Measurements from ENCODE around the gene UBE4A. TPM values are rescaled to one million over a fixed set of nuclear protein-coding genes. Genes with fewer than 3 reads are reported as not detected.

UBE4A gene
- total RNA-seq, 1 donor from 2014 or later: 45.0 TPM

DNA sequence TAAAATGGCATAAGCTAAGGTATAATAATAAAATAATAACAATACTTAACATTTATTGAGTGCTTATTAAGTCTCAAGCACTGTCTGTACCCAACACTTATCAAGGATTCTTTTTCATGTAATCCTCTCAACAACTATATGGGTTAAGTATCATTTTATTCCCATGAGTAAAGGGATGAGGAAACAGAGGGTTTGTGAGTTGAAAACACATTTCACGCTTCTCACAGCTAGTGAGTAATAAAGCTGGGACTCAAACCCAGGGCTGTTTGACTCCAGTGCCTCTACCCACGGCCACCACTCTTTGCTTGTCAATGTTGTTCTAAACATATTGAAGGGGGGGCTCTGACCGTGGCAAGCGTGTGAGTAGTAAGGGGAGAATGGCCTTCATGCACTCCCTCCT is 46.2 kb upstream of the UBE4A start:
- H3K36me3 ChIP-seq (ENCODE audit: control insufficient read depth, insufficient read depth, low read length): no peaks in the 10 kb centered on the region
- peaks cover 4% of the 10 kb centered on the region for H3K27me3 ChIP-seq (ENCODE audit: control insufficient read depth, insufficient read depth, low read length)
- no peak overlapping the region for H3K4me3 ChIP-seq (ENCODE audit: low read depth, low read length)
- no peak for DNase-seq (ENCODE audit: low read depth)
- TF ChIP-seq, protein P1, sequence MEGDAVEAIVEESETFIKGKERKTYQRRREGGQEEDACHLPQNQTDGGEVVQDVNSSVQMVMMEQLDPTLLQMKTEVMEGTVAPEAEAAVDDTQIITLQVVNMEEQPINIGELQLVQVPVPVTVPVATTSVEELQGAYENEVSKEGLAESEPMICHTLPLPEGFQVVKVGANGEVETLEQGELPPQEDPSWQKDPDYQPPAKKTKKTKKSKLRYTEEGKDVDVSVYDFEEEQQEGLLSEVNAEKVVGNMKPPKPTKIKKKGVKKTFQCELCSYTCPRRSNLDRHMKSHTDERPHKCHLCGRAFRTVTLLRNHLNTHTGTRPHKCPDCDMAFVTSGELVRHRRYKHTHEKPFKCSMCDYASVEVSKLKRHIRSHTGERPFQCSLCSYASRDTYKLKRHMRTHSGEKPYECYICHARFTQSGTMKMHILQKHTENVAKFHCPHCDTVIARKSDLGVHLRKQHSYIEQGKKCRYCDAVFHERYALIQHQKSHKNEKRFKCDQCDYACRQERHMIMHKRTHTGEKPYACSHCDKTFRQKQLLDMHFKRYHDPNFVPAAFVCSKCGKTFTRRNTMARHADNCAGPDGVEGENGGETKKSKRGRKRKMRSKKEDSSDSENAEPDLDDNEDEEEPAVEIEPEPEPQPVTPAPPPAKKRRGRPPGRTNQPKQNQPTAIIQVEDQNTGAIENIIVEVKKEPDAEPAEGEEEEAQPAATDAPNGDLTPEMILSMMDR (IDR thresholded peaks at IDR 0.05; ENCODE audit: insufficient read depth, low read length, poor library complexity, severe bottlenecking): no peak

GRCh38 chr11:118314988-118315411 is 44.4 kb upstream of the UBE4A start:
- H3K36me3 ChIP-seq (ENCODE audit: control insufficient read depth, insufficient read depth, low read length): no peaks in the 10 kb centered on the region
- TF ChIP-seq, protein P1 (IDR thresholded peaks at IDR 0.05; ENCODE audit: insufficient read depth, low read length, poor library complexity, severe bottlenecking): no peak
- no peak overlapping the region for H3K4me3 ChIP-seq (ENCODE audit: low read depth, low read length)
- peaks cover 4% of the 10 kb centered on the region for H3K27me3 ChIP-seq (ENCODE audit: control insufficient read depth, insufficient read depth, low read length)
- no peak for DNase-seq (ENCODE audit: low read depth)

DNA sequence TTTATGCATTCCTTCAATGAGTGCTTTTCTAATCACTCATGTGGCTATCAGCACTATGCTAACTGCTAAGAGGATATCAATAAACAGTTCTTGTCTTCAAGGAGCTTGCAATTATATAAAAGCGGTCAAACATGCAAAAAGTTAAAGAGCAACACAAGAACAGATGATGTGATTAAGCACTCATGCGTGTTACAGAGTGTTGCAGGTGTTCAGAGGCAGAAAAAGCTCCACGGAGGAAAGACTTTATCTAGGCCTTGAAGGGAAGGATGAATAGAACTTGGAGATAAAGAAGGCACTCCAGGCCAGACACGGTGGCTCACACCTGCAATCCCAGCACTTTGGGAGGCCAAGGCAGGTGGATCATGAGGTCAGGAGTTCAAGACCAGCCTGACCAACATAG is 41.3 kb upstream of the UBE4A start:
- TF ChIP-seq, protein P1 (IDR thresholded peaks at IDR 0.05; ENCODE audit: insufficient read depth, low read length, poor library complexity, severe bottlenecking): no peak
- DNase-seq (ENCODE audit: low read depth): no peak
- Histone ChIP-seq H3K4me3 (ENCODE audit: low read depth, low read length) (no peak overlapping the region), H3K27me3 (ENCODE audit: control insufficient read depth, insufficient read depth, low read length) (peaks cover 4% of the 10 kb centered on the region), H3K36me3 (ENCODE audit: control insufficient read depth, insufficient read depth, low read length) (no peaks in the 10 kb centered on the region)

GRCh38 chr11:118318581-118319336 is 40.6 kb upstream of the UBE4A start:
- Histone ChIP-seq H3K27me3 (ENCODE audit: control insufficient read depth, insufficient read depth, low read length) (peaks cover 3% of the 10 kb centered on the region), H3K4me3 (ENCODE audit: low read depth, low read length) (no peak overlapping the region), H3K36me3 (ENCODE audit: control insufficient read depth, insufficient read depth, low read length) (no peaks in the 10 kb centered on the region)
- DNase-seq (ENCODE audit: low read depth): no peak
- TF ChIP-seq, protein P1 (IDR thresholded peaks at IDR 0.05; ENCODE audit: insufficient read depth, low read length, poor library complexity, severe bottlenecking): no peak

DNA sequence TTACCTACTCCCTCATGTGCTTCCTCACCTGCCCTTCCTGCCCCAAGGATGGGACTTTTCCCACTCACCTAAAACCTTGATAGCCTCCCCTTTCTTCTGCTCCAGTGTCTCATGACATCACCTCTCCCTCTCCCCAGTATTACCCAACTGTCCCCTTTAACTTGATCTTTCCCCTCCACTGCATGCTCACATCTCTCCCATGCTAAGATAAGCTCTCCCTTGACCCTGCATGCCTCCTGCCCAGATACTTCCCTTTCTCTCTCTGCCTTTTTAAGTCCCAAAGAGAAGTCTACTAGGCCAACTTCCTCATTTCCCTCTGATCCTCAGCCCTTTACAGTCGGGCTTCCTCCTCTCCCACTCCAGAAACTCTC is 40.1 kb upstream of the UBE4A start:
- DNase-seq (ENCODE audit: low read depth): no peak
- TF ChIP-seq, protein P1 (IDR thresholded peaks at IDR 0.05; ENCODE audit: insufficient read depth, low read length, poor library complexity, severe bottlenecking): no peak
- no peaks in the 10 kb centered on the region for H3K36me3 ChIP-seq (ENCODE audit: control insufficient read depth, insufficient read depth, low read length)

GRCh38 chr11:118320515-118320914 is 38.9 kb upstream of the UBE4A start:
- no peak overlapping the region for H3K4me3 ChIP-seq (ENCODE audit: low read depth, low read length)
- TF ChIP-seq, protein P1 (IDR thresholded peaks at IDR 0.05; ENCODE audit: insufficient read depth, low read length, poor library complexity, severe bottlenecking): no peak
- H3K36me3 ChIP-seq (ENCODE audit: control insufficient read depth, insufficient read depth, low read length): no peaks in the 10 kb centered on the region
- no peaks in the 10 kb centered on the region for H3K27me3 ChIP-seq (ENCODE audit: control insufficient read depth, insufficient read depth, low read length)
- DNase-seq (ENCODE audit: low read depth): no peak

More for the DNA sequence above, 40.1 kb upstream of the UBE4A start:
- H3K4me3 ChIP-seq (ENCODE audit: low read depth, low read length): no peak overlapping the region
- H3K27me3 ChIP-seq (ENCODE audit: control insufficient read depth, insufficient read depth, low read length): peaks cover under 1% of the 10 kb centered on the region
